Caco-2 (cell line): ENCODE results near the gene TAS2R40. TPM values are rescaled to one million over a fixed set of nuclear protein-coding genes. Genes with fewer than 3 reads are reported as not detected.
"Not testable (repeated sequence)": the region's sequence is repeated elsewhere in the genome, so short reads cannot be mapped to it uniquely, and the experiment has no call there.

Experiments used
- BruUV-seq: library from RNA; stranded (reverse); fragments of 400-500 nt; replicated peaks from 2 replicates; lab custom pipeline; 2021; lab: Mats Ljungman, UMichigan
- CTCF ChIA-PET: fragments of 300-600 bp; sonication (Branson Sonifier 250); formaldehyde crosslinking; loops from one replicate; lab custom pipeline; 2022; ENCODE audit warnings: antibody characterized with exemption; lab: Charles Lee
- POLR2A ChIA-PET: fragments of 300-600 bp; sonication (Branson Sonifier 250); formaldehyde crosslinking; loops from one replicate; lab custom pipeline; 2022; ENCODE audit warnings: antibody characterized with exemption; lab: Charles Lee
- DNase-seq, 2 experiments: peaks; one replicate each; pipeline versions ENCODE4 v3.0.0 to v3.0.0-alpha.2; 2020 to 2022
- H3K27me3 ChIP-seq: replicated peaks from 2 replicates; pipeline ENCODE4 v1.6.0; 2011; ENCODE audit warnings: low read length; ENCODE audit not compliant: control insufficient read depth, insufficient read depth
- H3K36me3 ChIP-seq: 2 replicates; pipeline ENCODE4 v1.5.1; 2011; ENCODE audit warnings: low read length; ENCODE audit not compliant: control insufficient read depth, insufficient read depth
- H3K4me1 ChIP-seq: fragments of 250-450 bp; sonication (Bioruptor Pico); 2 replicates; pipeline ENCODE4 v1.5.1; 2020; ENCODE audit warnings: mild to moderate bottlenecking
- H3K4me3 ChIP-seq: 2 replicates; pipeline ENCODE4 v1.5.1; 2011; ENCODE audit warnings: low read depth, mild to moderate bottlenecking, control low read depth, low read length
- H3K9me3 ChIP-seq: fragments of 250-450 bp; sonication (Bioruptor Pico); 2 replicates; pipeline ENCODE4 v1.5.1; 2020; ENCODE audit warnings: mild to moderate bottlenecking, moderate library complexity
- H3K27ac Mint-ChIP-seq: one replicate; pipeline ENCODE4 v1.8.0; 2022; ENCODE audit warnings: mixed read lengths; ENCODE audit not compliant: unreplicated experiment
- H3K27me3 Mint-ChIP-seq: one replicate; pipeline ENCODE4 v1.8.0; 2022; ENCODE audit warnings: mixed read lengths; ENCODE audit not compliant: insufficient read depth, unreplicated experiment
- H3K36me3 Mint-ChIP-seq: one replicate; pipeline ENCODE4 v1.8.0; 2022; ENCODE audit warnings: mild to moderate bottlenecking, mixed read lengths; ENCODE audit not compliant: insufficient read depth, unreplicated experiment
- H3K4me1 Mint-ChIP-seq: one replicate; pipeline ENCODE4 v1.8.0; 2022; ENCODE audit warnings: low read depth, mixed read lengths; ENCODE audit not compliant: unreplicated experiment
- H3K4me3 Mint-ChIP-seq: one replicate; pipeline ENCODE4 v1.8.0; 2022; ENCODE audit warnings: mild to moderate bottlenecking, moderate library complexity, mixed read lengths; ENCODE audit not compliant: unreplicated experiment
- H3K9me3 Mint-ChIP-seq: one replicate; pipeline ENCODE4 v1.8.0; 2022; ENCODE audit warnings: mixed read lengths; ENCODE audit not compliant: unreplicated experiment
- intact Hi-C: fragments of 100-400 bp; cut with micrococcal nuclease; formaldehyde crosslinking; loops from one replicate; pipeline ENCODE4 v1.10.0; 2022; ENCODE audit not compliant: unreplicated experiment
- total RNA-seq: library from RNA; stranded (reverse); gene quantifications from 2 replicates; pipeline ENCODE4 v1.2.3, GENCODE V29; 2022
- TF ChIP-seq, protein P1 (sequence below), 2 experiments: fragments of 200-600 bp in 1 of 2; IDR thresholded peaks; 1 replicate in 1 of 2; 2 replicates in 1 of 2; pipeline versions ENCODE4 v1.5.1 to v1.8.0; 2011 to 2022; ENCODE audit warnings: antibody characterized with exemption in 1 of 2, control low read depth in 1 of 2, inconsistent platforms in 1 of 2, low read depth in 1 of 2, low read length in 1 of 2, mild to moderate bottlenecking in 1 of 2, moderate library complexity in 1 of 2; ENCODE audit not compliant: insufficient read depth in 1 of 2, severe bottlenecking in 1 of 2, unreplicated experiment in 1 of 2

TAS2R40 gene
- total RNA-seq, 1 experiment from 2014 or later, result not detected

DNA sequence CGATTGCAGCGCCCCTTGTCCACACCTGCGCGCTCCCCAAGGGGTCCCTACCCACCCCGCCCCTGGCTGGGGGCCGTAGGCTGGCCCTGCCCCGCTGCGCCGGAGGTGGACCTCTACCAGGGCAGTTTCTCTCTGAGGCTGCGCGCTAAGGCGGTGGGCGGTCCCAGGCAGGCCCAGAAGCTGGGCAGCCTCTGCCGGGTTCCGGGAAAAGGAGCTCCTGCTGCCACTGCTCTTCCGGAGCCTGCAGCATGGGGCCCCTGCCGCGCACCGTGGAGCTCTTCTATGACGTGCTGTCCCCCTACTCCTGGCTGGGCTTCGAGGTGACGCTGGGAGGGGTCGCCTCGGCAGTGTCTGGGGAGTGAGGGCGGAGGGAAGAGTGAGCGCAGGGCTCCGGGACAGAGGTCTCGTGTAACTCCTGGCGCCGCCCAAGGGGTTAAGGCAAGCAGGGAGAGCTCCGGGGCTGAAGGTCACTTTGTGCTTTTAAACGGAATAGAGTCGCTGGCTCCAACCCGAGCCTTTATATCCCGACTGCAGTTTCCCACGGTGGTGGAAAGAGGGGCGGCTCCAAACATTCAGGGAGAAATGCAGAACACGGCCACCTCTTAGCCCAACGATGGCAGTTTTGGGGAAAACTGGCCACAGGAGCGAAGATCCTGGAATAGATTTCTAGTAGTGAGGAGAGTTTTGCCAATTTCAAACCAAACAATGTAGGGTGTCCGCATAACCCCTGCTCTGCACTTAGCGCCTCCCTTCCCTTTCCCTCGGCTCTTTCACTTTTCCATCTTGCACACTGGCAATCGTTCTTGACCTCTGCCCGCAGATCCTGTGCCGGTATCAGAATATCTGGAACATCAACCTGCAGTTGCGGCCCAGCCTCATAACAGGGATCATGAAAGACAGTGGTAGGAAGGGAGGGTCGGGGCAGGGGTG lies 41.7 kb downstream of the TAS2R40 start, which contains the start of gene GSTK1:
Gene GSTK1, plus strand, starts transcription at position 176 of the 930 bp plus-strand sequence. Its CDS starts 73 bp downstream, at position 249.
- Mint-ChIP-seq H3K36me3 (peaks cover 36% of the 10 kb centered on the region), H3K9me3 (peaks cover 11% of the 10 kb centered on the region), H3K4me3 (peak within 1 kb of the TSS; percentile 94), H3K4me1 (peaks cover 32% of the 10 kb centered on the region), H3K27me3 (no peaks in the 10 kb centered on the region), H3K27ac (peak within 1 kb of the TSS; percentile 97)
- TF ChIP-seq, protein P1, sequence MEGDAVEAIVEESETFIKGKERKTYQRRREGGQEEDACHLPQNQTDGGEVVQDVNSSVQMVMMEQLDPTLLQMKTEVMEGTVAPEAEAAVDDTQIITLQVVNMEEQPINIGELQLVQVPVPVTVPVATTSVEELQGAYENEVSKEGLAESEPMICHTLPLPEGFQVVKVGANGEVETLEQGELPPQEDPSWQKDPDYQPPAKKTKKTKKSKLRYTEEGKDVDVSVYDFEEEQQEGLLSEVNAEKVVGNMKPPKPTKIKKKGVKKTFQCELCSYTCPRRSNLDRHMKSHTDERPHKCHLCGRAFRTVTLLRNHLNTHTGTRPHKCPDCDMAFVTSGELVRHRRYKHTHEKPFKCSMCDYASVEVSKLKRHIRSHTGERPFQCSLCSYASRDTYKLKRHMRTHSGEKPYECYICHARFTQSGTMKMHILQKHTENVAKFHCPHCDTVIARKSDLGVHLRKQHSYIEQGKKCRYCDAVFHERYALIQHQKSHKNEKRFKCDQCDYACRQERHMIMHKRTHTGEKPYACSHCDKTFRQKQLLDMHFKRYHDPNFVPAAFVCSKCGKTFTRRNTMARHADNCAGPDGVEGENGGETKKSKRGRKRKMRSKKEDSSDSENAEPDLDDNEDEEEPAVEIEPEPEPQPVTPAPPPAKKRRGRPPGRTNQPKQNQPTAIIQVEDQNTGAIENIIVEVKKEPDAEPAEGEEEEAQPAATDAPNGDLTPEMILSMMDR (IDR thresholded peaks at IDR 0.05; ENCODE audit: insufficient read depth in 1 of 2, low read depth in 1 of 2, low read length in 1 of 2, severe bottlenecking in 1 of 2, unreplicated experiment in 1 of 2), result no peak
- H3K27me3 ChIP-seq, result no peaks in the 10 kb centered on the region
- intact Hi-C loops, result loop anchor here (1.0 kb wide), 4 partner anchors 20 to 37 kb away; partner anchors contain the start of genes CASP2 and TMEM139
- ChIA-PET CTCF (interaction anchor here (0.5 to 1.6 kb wide), 12 partner anchors 16 to 329 kb away, joined by 3 to 30 read pairs (median 4); partner anchors contain the start of gene CASP2), POLR2A (interaction anchor here (0.6 to 1.6 kb wide), 9 partner anchors 14 to 1988 kb away, joined by 3 to 23 read pairs (median 5); partner anchors contain the start of gene CASP2)
- BruUV-seq, result TSS peak; percentile 58
- DNase-seq, result peak; percentile 84 to 89
- peaks cover 28% of the 10 kb centered on the region for H3K4me1 ChIP-seq
- H3K9me3 ChIP-seq, result no peaks in the 10 kb centered on the region
- H3K4me3 ChIP-seq, result peak within 1 kb of the TSS; percentile 66
- H3K36me3 ChIP-seq, result 0 out of 2 replicates have a peak, but pooled peaks cover 6% of the 10 kb centered on the region

DNA sequence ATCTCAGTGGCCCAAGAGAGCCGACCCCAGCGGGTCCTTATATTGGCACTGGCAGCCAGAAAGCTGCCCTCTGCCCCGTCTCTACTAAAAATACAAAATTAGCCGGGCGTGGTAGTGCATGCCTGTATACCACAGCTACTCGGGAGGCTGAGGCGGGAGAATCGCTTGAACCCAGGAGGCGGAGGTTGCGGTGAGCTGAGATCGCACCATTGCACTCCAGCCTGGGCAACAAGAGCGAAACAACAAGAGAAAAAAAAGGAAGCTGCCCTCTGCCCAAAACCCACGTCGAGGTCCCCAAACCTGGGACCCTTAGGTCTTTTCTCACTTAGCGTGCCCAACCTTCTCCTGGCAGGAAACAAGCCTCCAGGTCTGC lies 42.3 kb downstream of the TAS2R40 start:
- H3K36me3 ChIP-seq, intact Hi-C loops, H3K27me3 Mint-ChIP-seq, DNase-seq, BruUV-seq, H3K27me3 ChIP-seq, H3K9me3 ChIP-seq: not testable (repeated sequence)
- ChIA-PET CTCF (interaction anchor here (0.6 to 1.6 kb wide), 6 partner anchors 20 to 49 kb away, joined by 3 to 30 read pairs (median 6); no protein-coding TSS in a partner anchor), POLR2A (interaction anchor here (0.6 to 1.6 kb wide), 7 partner anchors 15 to 106 kb away, joined by 3 to 23 read pairs (median 4); partner anchors contain the start of gene CASP2)
- Mint-ChIP-seq H3K4me3 (peak overlapping the region; percentile 94), H3K27ac (peak overlapping the region; percentile 97), H3K4me1 (peaks cover 26% of the 10 kb centered on the region), H3K36me3 (peaks cover 36% of the 10 kb centered on the region), H3K9me3 (peaks cover 11% of the 10 kb centered on the region)
- H3K4me3 ChIP-seq, result peak overlapping the region; percentile 66
- peaks cover 21% of the 10 kb centered on the region for H3K4me1 ChIP-seq

DNA sequence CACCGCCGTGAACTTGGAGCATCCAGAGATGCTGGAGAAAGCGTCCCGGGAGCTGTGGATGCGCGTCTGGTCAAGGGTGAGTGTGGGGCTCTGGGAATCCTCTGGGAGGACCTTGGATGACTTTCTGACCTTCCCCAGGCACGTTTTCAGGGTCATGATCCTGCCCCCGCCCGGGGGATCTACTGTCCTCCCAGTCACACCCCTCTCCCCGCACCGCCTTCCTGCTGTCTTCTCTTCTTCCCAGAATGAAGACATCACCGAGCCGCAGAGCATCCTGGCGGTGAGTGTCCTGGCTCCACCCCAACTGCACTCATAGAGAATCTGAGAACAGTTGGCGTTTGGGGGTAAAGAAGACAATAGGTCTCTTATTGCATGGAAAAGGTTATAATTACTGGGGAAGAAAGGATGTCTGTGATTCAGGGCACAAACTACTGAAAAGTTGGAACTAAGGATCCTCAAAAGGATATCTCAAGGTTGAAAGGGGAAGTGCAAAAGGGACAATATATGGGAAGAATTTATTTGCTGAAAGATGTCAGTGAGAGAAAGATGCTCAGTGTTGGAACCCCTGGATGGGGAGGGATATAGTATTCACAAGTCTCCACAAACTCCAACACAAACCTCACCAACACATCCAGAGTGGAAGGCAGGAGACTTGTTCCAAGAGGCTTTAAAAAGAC lies 43.3 kb downstream of the TAS2R40 start:
- POLR2A ChIA-PET, result interaction anchor here (1.1 kb wide), 1 partner anchor 23 kb away, joined by 4 read pairs; the partner anchor contains the start of gene CASP2
- DNase-seq, result no peak
- Histone ChIP-seq H3K27me3 (no peaks in the 10 kb centered on the region), H3K4me3 (no peak overlapping the region), H3K9me3 (no peaks in the 10 kb centered on the region), H3K36me3 (peaks cover 9% of the 10 kb centered on the region; the same call in 1 of the 2 replicates), H3K4me1 (peaks cover 11% of the 10 kb centered on the region)
- Mint-ChIP-seq H3K9me3 (peaks cover 11% of the 10 kb centered on the region), H3K36me3 (peaks cover 36% of the 10 kb centered on the region), H3K4me1 (peaks cover 16% of the 10 kb centered on the region), H3K4me3 (peak overlapping the region; percentile 94), H3K27ac (no peak overlapping the region), H3K27me3 (no peaks in the 10 kb centered on the region)
- intact Hi-C loops, result no loop called here
- BruUV-seq, result no TSS peak
- CTCF ChIA-PET, result no interaction called here
- TF ChIP-seq, protein P1 (IDR thresholded peaks at IDR 0.05; ENCODE audit: insufficient read depth in 1 of 2, low read depth in 1 of 2, low read length in 1 of 2, severe bottlenecking in 1 of 2, unreplicated experiment in 1 of 2), result no peak
